CD4-positive, alpha-beta memory T cell (primary cell): ENCODE results near the gene RPL27A. TPM values are rescaled to one million over a fixed set of nuclear protein-coding genes. Genes with fewer than 3 reads are reported as not detected.

Experiments
- CTCF ChIA-PET: fragments of 350-600 bp; sonication (Branson Sonifier 250); formaldehyde crosslinking; loops from one replicate; lab custom pipeline; 2021; ENCODE audit warnings: inconsistent platforms; ENCODE audit not compliant: partially characterized antibody; lab: Charles Lee
- POLR2A ChIA-PET: fragments of 350-600 bp; sonication (Branson Sonifier 250); formaldehyde crosslinking; loops from one replicate; lab custom pipeline; 2021; ENCODE audit not compliant: partially characterized antibody; lab: Charles Lee
- DNase-seq, 5 donors: peaks; one replicate each; pipeline versions ENCODE4 v3.0.0 to v3.0.0-alpha.2; 2020 to 2022; ENCODE audit warnings: mixed read lengths in 1 of 5
- H3K27ac ChIP-seq: one replicate; pipeline ENCODE4 v1.7.0; 2013; ENCODE audit warnings: low read depth, low read length
- H3K27me3 ChIP-seq: 2 replicates; pipeline ENCODE4 v1.7.0; 2013; ENCODE audit warnings: mild to moderate bottlenecking, low read length, moderate library complexity; ENCODE audit not compliant: insufficient read depth
- H3K36me3 ChIP-seq: 2 replicates; pipeline ENCODE4 v1.7.0; 2013; ENCODE audit warnings: mild to moderate bottlenecking, low read length, moderate library complexity; ENCODE audit not compliant: insufficient read depth
- H3K4me1 ChIP-seq: 2 replicates; pipeline ENCODE4 v1.7.0; 2013; ENCODE audit warnings: mild to moderate bottlenecking, low read length, moderate library complexity; ENCODE audit not compliant: insufficient read depth
- H3K4me3 ChIP-seq, 2 donors: one replicate each; pipeline ENCODE4 v1.7.0; 2013; ENCODE audit warnings: low read length in 2 of 2, mild to moderate bottlenecking in 1 of 2
- H3K9me3 ChIP-seq, 2 donors: one replicate each; pipeline ENCODE4 v1.7.0; 2013; ENCODE audit warnings: low read length in 2 of 2, control low read depth in 1 of 2; ENCODE audit not compliant: control insufficient read depth in 1 of 2
- H3K27ac Mint-ChIP-seq, 7 donors: one replicate each; pipeline ENCODE4 v1.8.0; 2020 to 2021; ENCODE audit warnings: mixed read lengths in 7 of 7, mild to moderate bottlenecking in 6 of 7, inconsistent platforms in 3 of 7, moderate library complexity in 3 of 7
- H3K27me3 Mint-ChIP-seq, 2 donors: one replicate each; pipeline ENCODE4 v1.8.0; 2020 to 2021; ENCODE audit warnings: mixed read lengths in 2 of 2
- H3K36me3 Mint-ChIP-seq, 2 donors: one replicate each; pipeline ENCODE4 v1.8.0; 2020 to 2021; ENCODE audit warnings: mixed read lengths in 2 of 2, inconsistent platforms in 1 of 2, mild to moderate bottlenecking in 1 of 2
- H3K4me1 Mint-ChIP-seq, 4 donors: one replicate each; pipeline ENCODE4 v1.8.0; 2020 to 2021; ENCODE audit warnings: mixed read lengths in 4 of 4, mild to moderate bottlenecking in 1 of 4
- H3K4me3 Mint-ChIP-seq, 8 donors: one replicate each; pipeline ENCODE4 v1.8.0; 2020 to 2021; ENCODE audit warnings: mixed read lengths in 8 of 8, mild to moderate bottlenecking in 7 of 8, moderate library complexity in 6 of 8, inconsistent platforms in 3 of 8
- H3K9me3 Mint-ChIP-seq, 8 donors: one replicate each; pipeline ENCODE4 v1.8.0; 2020 to 2021; ENCODE audit warnings: mixed read lengths in 8 of 8, mild to moderate bottlenecking in 5 of 8, inconsistent platforms in 3 of 8, moderate library complexity in 1 of 8
- intact Hi-C: fragments of 100-400 bp; cut with micrococcal nuclease; formaldehyde crosslinking; loops from one replicate; pipeline ENCODE4 v1.15.1; 2023
- polyA plus RNA-seq, 2 donors: library from polyadenylated mRNA; unstranded; fragments of 300-500 nt; fragmentation: Illumina TruSeq; gene quantifications; one replicate each; pipeline ENCODE4 v1.2.3, GENCODE V29; 2021
- total RNA-seq, 2 experiments: library from RNA; stranded (reverse); gene quantifications; one replicate each; pipeline ENCODE4 v1.2.3, GENCODE V29; 2021

RPL27A gene
- total and polyA plus RNA-seq, 4 experiments from 2014 or later, result 1,456 to 3,736 (median 2,555) TPM

- POLR2A ChIA-PET, result interaction anchor here (1.6 kb wide), 1 partner anchor 10 kb away, joined by 6 read pairs; the partner anchor contains the start of genes RPL27A and TRIM66
- peaks cover 30 to 38% of the 10 kb centered on the region in 2 donors for H3K36me3 Mint-ChIP-seq
- CTCF ChIA-PET, result interaction anchor here (0.6 kb wide), 1 partner anchor 1184 kb away, joined by 3 read pairs; no protein-coding TSS in a partner anchor
These were observed 10.2 kb upstream of the RPL27A start for GRCh38 chr11:8672346-8672745.

GRCh38 chr11:8674859-8675258 lies 7.7 kb upstream of the RPL27A start:
- Histone ChIP-seq H3K27me3 (no peaks in the 10 kb centered on the region), H3K36me3 (peaks cover 15% of the 10 kb centered on the region), H3K4me1 (no peaks in the 10 kb centered on the region), H3K9me3 (no peaks in the 10 kb centered on the region), H3K4me3 (no peak overlapping the region), H3K27ac (no peak overlapping the region)
- Mint-ChIP-seq H3K9me3 (no peaks in the 10 kb centered on the region), H3K4me3 (no peak overlapping the region), H3K27me3 (no peaks in the 10 kb centered on the region), H3K36me3 (peaks cover 31 to 36% of the 10 kb centered on the region in 2 donors), H3K27ac (no peak overlapping the region), H3K4me1 (peaks cover 0 to 5% (median 0%) of the 10 kb centered on the region in 4 donors)
- no peak for DNase-seq
- intact Hi-C loops, result no loop called here
- CTCF ChIA-PET, result no interaction called here
- POLR2A ChIA-PET, result interaction anchor here (1.9 kb wide), 1 partner anchor 7 kb away, joined by 6 read pairs; the partner anchor contains the start of genes RPL27A and TRIM66

More at GRCh38 chr11:8672346-8672745, 10.2 kb upstream of the RPL27A start:
- no peak for DNase-seq
- Mint-ChIP-seq H3K27me3 (no peaks in the 10 kb centered on the region), H3K4me1 (no peaks in the 10 kb centered on the region), H3K9me3 (no peaks in the 10 kb centered on the region), H3K4me3 (no peak overlapping the region), H3K27ac (peak overlapping the region in 1 of 7 donors; percentile 44)
- H3K4me3 ChIP-seq, result no peak overlapping the region
- H3K4me1 ChIP-seq, result no peaks in the 10 kb centered on the region
- peaks cover 15% of the 10 kb centered on the region for H3K36me3 ChIP-seq
- H3K9me3 ChIP-seq, result no peaks in the 10 kb centered on the region
- H3K27ac ChIP-seq, result no peak overlapping the region
- no peaks in the 10 kb centered on the region for H3K27me3 ChIP-seq
- intact Hi-C loops, result no loop called here

- intact Hi-C loops, result no loop called here
- Mint-ChIP-seq H3K4me3 (no peak overlapping the region), H3K27ac (peak overlapping the region in 1 of 7 donors; percentile 79), H3K36me3 (peaks cover 25 to 36% of the 10 kb centered on the region in 2 donors), H3K4me1 (peaks cover 9 to 19% (median 10%) of the 10 kb centered on the region in 4 donors), H3K27me3 (no peaks in the 10 kb centered on the region), H3K9me3 (no peaks in the 10 kb centered on the region)
- Histone ChIP-seq H3K4me1 (peaks cover 4% of the 10 kb centered on the region), H3K4me3 (no peak overlapping the region), H3K36me3 (peaks cover 8% of the 10 kb centered on the region), H3K27ac (no peak overlapping the region), H3K9me3 (no peaks in the 10 kb centered on the region), H3K27me3 (no peaks in the 10 kb centered on the region)
- DNase-seq, result no peak
- CTCF ChIA-PET, result no interaction called here
- POLR2A ChIA-PET, result no interaction called here
These were observed 6.1 kb upstream of the RPL27A start for GRCh38 chr11:8676458-8676857.

GRCh38 chr11:8679006-8679405 lies 3.6 kb upstream of the RPL27A start:
- DNase-seq, result no peak
- Mint-ChIP-seq H3K27me3 (no peaks in the 10 kb centered on the region), H3K27ac (peak overlapping the region in 1 of 7 donors; percentile 55), H3K4me1 (peaks cover 17 to 45% (median 23%) of the 10 kb centered on the region in 4 donors), H3K9me3 (no peaks in the 10 kb centered on the region), H3K36me3 (peaks cover 14 to 41% of the 10 kb centered on the region in 2 donors), H3K4me3 (no peak overlapping the region)
- H3K9me3 ChIP-seq, result no peaks in the 10 kb centered on the region
- intact Hi-C loops, result no loop called here
- POLR2A ChIA-PET, result interaction anchor here (2.0 kb wide), 1 partner anchor 10 kb away, joined by 4 read pairs; no protein-coding TSS in a partner anchor
- peaks cover 17% of the 10 kb centered on the region for H3K4me1 ChIP-seq
- H3K27me3 ChIP-seq, result no peaks in the 10 kb centered on the region
- peaks cover 2% of the 10 kb centered on the region for H3K36me3 ChIP-seq
- H3K27ac ChIP-seq, result no peak overlapping the region
- CTCF ChIA-PET, result interaction anchor here (1.1 kb wide), 1 partner anchor 10 kb away, joined by 5 read pairs; no protein-coding TSS in a partner anchor
- no peak overlapping the region for H3K4me3 ChIP-seq

- POLR2A ChIA-PET, result interaction anchor here (0.6 to 2.8 kb wide), 21 partner anchors 8 to 1774 kb away, joined by 3 to 29 read pairs (median 6); partner anchors contain the start of genes AMPD3, EIF3F, IPO7 and TMEM41B
- Histone ChIP-seq H3K36me3 (peaks cover 22% of the 10 kb centered on the region), H3K4me3 (peak overlapping the region; percentile 61 to 87), H3K9me3 (no peaks in the 10 kb centered on the region), H3K27me3 (no peaks in the 10 kb centered on the region), H3K27ac (peak overlapping the region; percentile 96), H3K4me1 (peaks cover 34% of the 10 kb centered on the region)
- CTCF ChIA-PET, result no interaction called here
- H3K9me3 Mint-ChIP-seq, result peaks cover 0 to 2% (median 0%) of the 10 kb centered on the region in 8 donors
- DNase-seq, result no peak
- intact Hi-C loops, result loop anchor here (1.0 to 10.0 kb wide), 8 partner anchors 229 to 1620 kb away; partner anchors contain the start of genes AKIP1, TMEM9B and WEE1
- H3K4me1 Mint-ChIP-seq, result peaks cover 28 to 69% (median 37%) of the 10 kb centered on the region in 4 donors
- H3K27ac Mint-ChIP-seq, result peak overlapping the region; percentile 97 to 99 (median 98)
- peak overlapping the region; percentile 89 to 99 (median 96) for H3K4me3 Mint-ChIP-seq
- H3K36me3 Mint-ChIP-seq, result peaks cover 38 to 69% of the 10 kb centered on the region in 2 donors
- no peaks in the 10 kb centered on the region for H3K27me3 Mint-ChIP-seq
These were observed 722 bp upstream of the RPL27A start for GRCh38 chr11:8681837-8682302.

GRCh38 chr11:8683115-8683807 lies 669 bp downstream of the RPL27A start:
- CTCF ChIA-PET, result no interaction called here
- Mint-ChIP-seq H3K4me1 (peaks cover 33 to 79% (median 46%) of the 10 kb centered on the region in 4 donors), H3K4me3 (peak overlapping the region; percentile 89 to 99 (median 96)), H3K27ac (peak overlapping the region; percentile 97 to 99 (median 98)), H3K36me3 (peaks cover 38 to 74% of the 10 kb centered on the region in 2 donors), H3K9me3 (peaks cover 0 to 2% (median 0%) of the 10 kb centered on the region in 8 donors), H3K27me3 (no peaks in the 10 kb centered on the region)
- peak overlapping the region; percentile 61 to 87 for H3K4me3 ChIP-seq
- H3K36me3 ChIP-seq, result peaks cover 22% of the 10 kb centered on the region
- peaks cover 40% of the 10 kb centered on the region for H3K4me1 ChIP-seq
- H3K27me3 ChIP-seq, result no peaks in the 10 kb centered on the region
- no peaks in the 10 kb centered on the region for H3K9me3 ChIP-seq
- intact Hi-C loops, result loop anchor here (2.0 to 10.0 kb wide), 5 partner anchors 228 to 1619 kb away; partner anchors contain the start of gene AKIP1
- POLR2A ChIA-PET, result interaction anchor here (0.8 to 2.8 kb wide), 13 partner anchors 7 to 894 kb away, joined by 3 to 29 read pairs (median 8); partner anchors contain the start of genes EIF3F, TMEM41B, TMEM9B and WEE1
- DNase-seq, result peak in 1 of 5 donors; percentile 62
- H3K27ac ChIP-seq, result peak overlapping the region; percentile 96
